ENCODE data around the gene CDH4. TPM values are rescaled to one million over a fixed set of nuclear protein-coding genes. Genes with fewer than 3 reads are reported as not detected.

Gene CDH4
- total and polyA plus RNA-seq, 2 donors (not counting 1 experiment from before 2014, with no cell fraction given) = not detected

- Mint-ChIP-seq H3K27me3 (peaks cover 6% of the 10 kb centered on the region), H3K4me3 (no peak overlapping the region), H3K9me3 (ENCODE audit: insufficient read depth) (no peaks in the 10 kb centered on the region), H3K4me1 (no peaks in the 10 kb centered on the region), H3K27ac (no peak overlapping the region)
- Histone ChIP-seq H3K27me3 (replicated peaks in 1 of 4; ENCODE audit: control extremely low read depth in 1 of 4, control insufficient read depth in 3 of 4, insufficient read depth in 4 of 4, low read length in 3 of 4) (no peaks in the 10 kb centered on the region), H3K9me3 (ENCODE audit: control extremely low read depth in 1 of 3, control insufficient read depth in 2 of 3, insufficient read depth in 1 of 3, low read length in 2 of 3) (peaks cover 0 to 21% (median 0%) of the 10 kb centered on the region in 3 donors), H3K79me2 (ENCODE audit: control insufficient read depth, insufficient read depth, low read length) (no peaks in the 10 kb centered on the region), H3K4me2 (replicated peaks; ENCODE audit: low read depth, low read length, poor library complexity, severe bottlenecking) (no peak overlapping the region), H3K27ac (ENCODE audit: low read length in 2 of 2) (no peak overlapping the region), H4K20me1 (ENCODE audit: control insufficient read depth, insufficient read depth, low read length, poor library complexity, severe bottlenecking) (no peaks in the 10 kb centered on the region), H3K36me3 (replicated peaks in 1 of 2; ENCODE audit: control extremely low read depth in 1 of 2, control insufficient read depth in 1 of 2, extremely low read depth in 1 of 2, insufficient read depth in 2 of 2, low read length in 1 of 2) (no peaks in the 10 kb centered on the region), H3K4me1 (ENCODE audit: control insufficient read depth in 2 of 2, insufficient read depth in 2 of 2, low read length in 2 of 2) (no peaks in the 10 kb centered on the region), H2AFZ (ENCODE audit: insufficient read depth, low read depth, low read length, poor library complexity, severe bottlenecking) (no peak overlapping the region), H3K9ac (ENCODE audit: low read length) (no peak overlapping the region), H3K4me3 (ENCODE audit: control extremely low read depth in 1 of 5, extremely low read depth in 1 of 5, insufficient read depth in 1 of 5, low read depth in 2 of 5, low read length in 4 of 5) (no peak overlapping the region)
- intact Hi-C loops (cut with micrococcal nuclease) = no loop called here
- POLR2A ChIA-PET = no interaction called here
- ATAC-seq (ENCODE audit: low read depth) (no peak), DNase-seq (no peak)
- TF ChIP-seq EZH2 (IDR thresholded peaks at IDR 0.05; ENCODE audit: borderline replicate concordance, insufficient read depth, low read depth, low read length, poor library complexity, severe bottlenecking) = no peak
- 79% methylated on average over 7 of the region's 8 CpGs for WGBS (ENCODE audit: insufficient coverage)
- CTCF ChIA-PET = no interaction called here
Measured at GRCh38 chr20:61722146-61722678, 470.2 kb downstream of the CDH4 start.

GRCh38 chr20:61723529-61724257 lies 471.6 kb downstream of the CDH4 start:
- intact Hi-C loops (cut with micrococcal nuclease) = no loop called here
- Histone ChIP-seq H3K79me2 (ENCODE audit: control insufficient read depth, insufficient read depth, low read length) (no peaks in the 10 kb centered on the region), H3K4me3 (ENCODE audit: control extremely low read depth in 1 of 5, extremely low read depth in 1 of 5, insufficient read depth in 1 of 5, low read depth in 2 of 5, low read length in 4 of 5) (no peak overlapping the region), H3K4me1 (ENCODE audit: control insufficient read depth in 2 of 2, insufficient read depth in 2 of 2, low read length in 2 of 2) (no peaks in the 10 kb centered on the region), H3K27me3 (replicated peaks in 1 of 4; ENCODE audit: control extremely low read depth in 1 of 4, control insufficient read depth in 3 of 4, insufficient read depth in 4 of 4, low read length in 3 of 4) (no peaks in the 10 kb centered on the region), H3K36me3 (replicated peaks in 1 of 2; ENCODE audit: control extremely low read depth in 1 of 2, control insufficient read depth in 1 of 2, extremely low read depth in 1 of 2, insufficient read depth in 2 of 2, low read length in 1 of 2) (no peaks in the 10 kb centered on the region), H3K4me2 (replicated peaks; ENCODE audit: low read depth, low read length, poor library complexity, severe bottlenecking) (no peak overlapping the region), H3K9ac (ENCODE audit: low read length) (no peak overlapping the region), H4K20me1 (ENCODE audit: control insufficient read depth, insufficient read depth, low read length, poor library complexity, severe bottlenecking) (no peaks in the 10 kb centered on the region), H2AFZ (ENCODE audit: insufficient read depth, low read depth, low read length, poor library complexity, severe bottlenecking) (no peak overlapping the region), H3K27ac (ENCODE audit: low read length in 2 of 2) (no peak overlapping the region), H3K9me3 (ENCODE audit: control extremely low read depth in 1 of 3, control insufficient read depth in 2 of 3, insufficient read depth in 1 of 3, low read length in 2 of 3) (peaks cover 0 to 14% (median 0%) of the 10 kb centered on the region in 3 donors)
- ChIA-PET CTCF (no interaction called here), POLR2A (no interaction called here)
- H3K4me3 Mint-ChIP-seq = no peak overlapping the region
- H3K9me3 Mint-ChIP-seq (ENCODE audit: insufficient read depth) = no peaks in the 10 kb centered on the region
- H3K4me1 Mint-ChIP-seq = no peaks in the 10 kb centered on the region
- DNase-seq = no peak
- WGBS (ENCODE audit: insufficient coverage) = 76% methylated on average over 9 of the region's 12 CpGs
- peaks cover 6% of the 10 kb centered on the region for H3K27me3 Mint-ChIP-seq
- no peak for TF ChIP-seq EZH2 (IDR thresholded peaks at IDR 0.05; ENCODE audit: borderline replicate concordance, insufficient read depth, low read depth, low read length, poor library complexity, severe bottlenecking)
- TF ChIP-seq CTCF (IDR thresholded peaks at IDR 0.05) = no peak
- H3K27ac Mint-ChIP-seq = no peak overlapping the region
- no peak for ATAC-seq (ENCODE audit: low read depth)

All from B cell (primary cell).